IgD-negative memory B cell (primary cell): ENCODE data around the gene AARS2. TPM values are rescaled to one million over a fixed set of nuclear protein-coding genes. Genes with fewer than 3 reads are reported as not detected.
"Not testable (repeated sequence)": the region's sequence is repeated elsewhere in the genome, so short reads cannot be mapped to it uniquely, and the experiment has no call there.

Source experiments
- H3K27ac Mint-ChIP-seq, 3 donors: one replicate each; pipeline ENCODE4 v1.8.0; 2020 to 2022; ENCODE audit warnings: mild to moderate bottlenecking in 3 of 3, mixed read lengths in 3 of 3, moderate library complexity in 1 of 3
- H3K27me3 Mint-ChIP-seq: one replicate; pipeline ENCODE4 v1.8.0; 2021; ENCODE audit warnings: mixed read lengths
- H3K36me3 Mint-ChIP-seq: one replicate; pipeline ENCODE4 v1.8.0; 2020; ENCODE audit warnings: mild to moderate bottlenecking, mixed read lengths
- H3K4me1 Mint-ChIP-seq, 3 donors: one replicate each; pipeline ENCODE4 v1.8.0; 2020 to 2022; ENCODE audit warnings: mixed read lengths in 3 of 3, mild to moderate bottlenecking in 1 of 3
- H3K4me3 Mint-ChIP-seq, 4 donors: one replicate each; pipeline ENCODE4 v1.8.0; 2020 to 2022; ENCODE audit warnings: mild to moderate bottlenecking in 4 of 4, mixed read lengths in 4 of 4, moderate library complexity in 3 of 4
- H3K9me3 Mint-ChIP-seq, 3 donors: one replicate each; pipeline ENCODE4 v1.8.0; 2020 to 2021; ENCODE audit warnings: mixed read lengths in 3 of 3, mild to moderate bottlenecking in 1 of 3
- polyA plus RNA-seq: library from polyadenylated mRNA; unstranded; fragments of 300-500 nt; fragmentation: Illumina TruSeq; gene quantifications from one replicate; pipeline ENCODE4 v1.2.3, GENCODE V29; 2021

Gene AARS2
- polyA plus RNA-seq, 1 donor from 2014 or later = 10.2 TPM

DNA sequence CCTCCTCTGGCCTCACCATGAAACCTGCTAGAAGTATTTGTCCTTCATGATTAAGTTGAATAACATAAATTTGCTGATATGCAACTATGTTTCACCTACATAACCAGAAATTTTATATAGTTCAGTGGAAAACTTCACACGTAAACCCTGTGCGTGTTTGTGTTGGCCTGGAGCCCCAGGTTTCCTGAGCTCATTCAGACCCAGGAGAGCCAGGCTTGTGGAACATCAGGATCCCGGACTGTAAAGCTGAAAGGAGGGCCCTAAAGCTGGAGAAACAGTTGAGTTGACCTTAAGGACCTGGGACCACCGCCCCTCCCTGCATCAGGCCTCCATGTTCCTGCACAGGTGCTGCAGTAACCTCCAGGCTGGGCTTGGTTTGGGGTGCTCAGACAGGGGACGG is 26.2 kb upstream of the AARS2 start:
- Mint-ChIP-seq H3K4me3 (no peak overlapping the region), H3K27me3 (peaks cover 14% of the 10 kb centered on the region), H3K4me1 (peaks cover 0 to 3% (median 2%) of the 10 kb centered on the region in 3 donors), H3K27ac (no peak overlapping the region), H3K36me3 (no peaks in the 10 kb centered on the region), H3K9me3 (no peaks in the 10 kb centered on the region)

DNA sequence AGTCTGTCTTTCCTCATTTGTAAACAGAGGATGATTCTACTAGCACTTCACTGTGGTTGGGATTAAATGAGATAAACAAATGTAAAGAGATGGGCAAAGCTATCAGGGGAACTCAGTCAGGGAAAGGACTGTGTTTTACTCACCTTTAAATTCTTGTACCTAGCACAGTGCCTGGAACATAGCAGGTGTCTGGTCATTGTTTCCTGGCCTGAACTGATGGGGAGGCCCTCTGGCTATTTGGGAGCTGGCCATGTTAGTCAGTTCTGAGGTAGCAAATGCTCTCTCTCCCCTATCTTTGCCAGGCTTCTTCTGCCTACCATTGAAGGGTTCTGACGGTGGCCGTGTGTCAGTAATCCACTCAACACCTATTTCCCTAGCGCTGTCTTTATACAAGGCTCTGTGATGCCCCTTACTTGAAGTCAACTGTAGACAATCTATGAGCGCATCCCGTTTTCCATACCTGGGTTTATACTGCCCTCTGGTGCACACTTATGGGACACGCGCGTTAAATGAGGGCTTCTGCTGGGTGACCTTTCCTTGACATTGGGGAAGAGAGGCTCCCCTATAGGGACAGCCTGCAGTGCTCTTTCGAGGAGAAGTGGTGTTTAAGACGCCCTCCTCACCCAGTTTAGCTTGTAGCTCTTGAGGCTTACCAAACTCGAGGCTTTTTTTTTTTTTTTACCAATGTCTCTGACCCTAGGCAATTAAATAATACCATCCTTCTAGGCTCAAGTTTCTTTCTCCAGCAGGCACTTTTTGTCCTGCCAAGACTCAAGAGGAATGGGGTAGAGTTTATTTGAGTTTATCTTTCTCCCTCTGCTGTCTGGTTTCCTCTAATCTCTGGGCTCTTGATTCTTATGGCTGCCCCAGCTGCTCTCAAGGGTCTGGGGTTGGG is 25.3 kb upstream of the AARS2 start:
- no peaks in the 10 kb centered on the region for H3K36me3 Mint-ChIP-seq
- H3K27ac Mint-ChIP-seq = no peak overlapping the region
- H3K4me3 Mint-ChIP-seq = no peak overlapping the region
- H3K9me3 Mint-ChIP-seq = no peaks in the 10 kb centered on the region
- peaks cover 5% of the 10 kb centered on the region for H3K27me3 Mint-ChIP-seq
- peaks cover 0 to 3% (median 2%) of the 10 kb centered on the region in 3 donors for H3K4me1 Mint-ChIP-seq

DNA sequence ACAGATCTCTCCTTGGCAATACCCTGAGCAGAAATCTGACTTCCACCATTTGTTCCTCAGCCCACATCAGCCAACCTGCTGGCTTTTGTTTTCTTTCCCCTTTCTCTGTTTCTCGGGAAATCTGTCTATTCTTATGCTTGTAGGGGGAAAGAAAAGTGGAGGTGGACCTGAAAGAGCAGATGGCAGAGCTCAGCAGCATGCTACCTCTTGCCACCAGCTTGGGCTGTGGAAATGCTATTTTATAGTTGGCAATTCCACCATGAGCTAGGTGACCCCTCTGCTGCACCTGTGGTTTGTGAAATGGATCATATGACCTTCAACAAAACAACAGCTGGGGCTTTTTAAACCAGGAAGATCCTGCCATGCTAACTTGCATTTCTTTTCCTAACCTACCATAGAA is 22.5 kb upstream of the AARS2 start:
- Mint-ChIP-seq H3K4me1 (peaks cover 0 to 3% (median 0%) of the 10 kb centered on the region in 3 donors), H3K4me3 (no peak overlapping the region), H3K27ac (no peak overlapping the region), H3K27me3 (peaks cover 7% of the 10 kb centered on the region), H3K9me3 (no peaks in the 10 kb centered on the region), H3K36me3 (no peaks in the 10 kb centered on the region)

DNA sequence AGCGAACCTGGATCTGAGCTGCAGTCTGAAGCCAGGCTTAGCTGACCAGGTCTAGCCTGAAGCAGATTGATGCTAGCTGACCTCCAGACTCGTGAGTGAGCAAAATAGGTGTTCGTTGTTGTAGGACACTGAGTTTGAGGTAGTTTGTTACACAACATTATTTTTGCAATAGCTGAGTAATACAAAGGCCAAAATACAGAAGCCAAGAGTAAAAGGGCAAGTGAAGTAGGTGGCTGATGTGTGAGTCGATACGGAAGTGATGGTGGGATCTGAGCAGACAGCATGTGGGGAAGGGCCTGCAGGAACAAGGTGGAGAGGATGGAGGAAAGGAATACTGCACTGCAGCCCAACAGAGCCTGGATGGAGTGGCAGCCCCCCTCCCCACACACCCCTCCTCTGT is 20.8 kb upstream of the AARS2 start:
- peaks cover 14% of the 10 kb centered on the region for H3K27me3 Mint-ChIP-seq
- H3K36me3 Mint-ChIP-seq = no peaks in the 10 kb centered on the region
- no peak overlapping the region for H3K27ac Mint-ChIP-seq

DNA sequence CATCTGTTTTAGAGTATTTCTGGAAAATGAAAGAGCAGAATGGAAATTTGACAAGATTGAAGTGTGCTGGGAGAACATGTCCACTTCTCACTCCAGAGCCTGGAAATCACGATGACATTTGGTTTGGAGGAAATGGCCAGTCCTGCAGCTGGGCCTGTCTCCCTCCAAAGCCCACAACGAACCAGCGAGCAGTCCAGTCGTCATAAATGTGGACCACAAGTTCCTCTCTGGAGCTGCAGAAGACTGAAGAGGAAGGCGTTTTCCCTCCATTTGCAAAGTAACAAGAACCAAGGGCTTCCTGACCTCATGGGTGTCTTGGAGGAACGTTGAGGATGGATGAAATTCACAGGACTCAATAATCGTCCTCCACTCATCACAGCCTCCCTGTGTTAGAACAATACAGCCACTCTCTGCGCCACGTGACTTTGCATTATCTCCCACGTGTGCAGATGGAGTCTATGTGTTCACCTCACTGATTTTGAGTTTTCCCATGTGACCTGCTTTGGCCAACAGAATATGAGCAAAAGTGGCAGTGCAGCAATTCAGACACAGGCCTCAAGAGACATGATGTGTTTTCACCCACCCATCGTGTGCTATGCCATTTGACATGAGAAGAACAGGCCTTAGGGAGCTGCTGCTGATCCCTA is 20.2 kb upstream of the AARS2 start:
- H3K36me3 Mint-ChIP-seq = no peaks in the 10 kb centered on the region
- no peak overlapping the region for H3K4me3 Mint-ChIP-seq
- H3K27ac Mint-ChIP-seq = peak overlapping the region in 1 of 3 donors; percentile 47
- no peaks in the 10 kb centered on the region for H3K9me3 Mint-ChIP-seq
- peaks cover 14% of the 10 kb centered on the region for H3K27me3 Mint-ChIP-seq
- H3K4me1 Mint-ChIP-seq = peaks cover 0 to 2% (median 0%) of the 10 kb centered on the region in 3 donors

More for the DNA sequence above, 20.8 kb upstream of the AARS2 start:
- Mint-ChIP-seq H3K4me3 (no peak overlapping the region), H3K9me3 (no peaks in the 10 kb centered on the region), H3K4me1 (peaks cover 0 to 3% (median 0%) of the 10 kb centered on the region in 3 donors)

DNA sequence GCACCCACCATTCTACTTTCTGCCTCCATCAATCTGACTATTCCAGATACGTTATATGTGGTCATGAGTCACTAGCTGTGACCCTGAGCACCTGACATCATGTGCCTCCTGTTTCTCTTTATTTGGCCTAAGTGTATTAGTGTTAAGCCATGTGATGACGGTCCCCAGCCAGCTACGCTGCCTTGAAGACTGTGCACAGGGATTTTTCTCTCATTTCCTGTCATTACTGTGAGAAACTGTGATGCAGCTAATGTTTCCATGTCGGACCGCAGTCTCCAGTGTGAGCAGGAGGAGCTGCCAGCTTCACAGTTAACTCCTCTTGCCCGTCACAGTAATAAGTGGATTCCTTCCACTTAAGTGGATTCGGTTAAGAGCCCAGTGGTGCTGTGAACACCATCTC is 19.4 kb upstream of the AARS2 start:
- Mint-ChIP-seq H3K27me3 (peaks cover 14% of the 10 kb centered on the region), H3K4me1 (peaks cover 0 to 1% (median 0%) of the 10 kb centered on the region in 3 donors), H3K27ac (no peak overlapping the region), H3K36me3 (no peaks in the 10 kb centered on the region), H3K9me3 (no peaks in the 10 kb centered on the region), H3K4me3 (no peak overlapping the region)

DNA sequence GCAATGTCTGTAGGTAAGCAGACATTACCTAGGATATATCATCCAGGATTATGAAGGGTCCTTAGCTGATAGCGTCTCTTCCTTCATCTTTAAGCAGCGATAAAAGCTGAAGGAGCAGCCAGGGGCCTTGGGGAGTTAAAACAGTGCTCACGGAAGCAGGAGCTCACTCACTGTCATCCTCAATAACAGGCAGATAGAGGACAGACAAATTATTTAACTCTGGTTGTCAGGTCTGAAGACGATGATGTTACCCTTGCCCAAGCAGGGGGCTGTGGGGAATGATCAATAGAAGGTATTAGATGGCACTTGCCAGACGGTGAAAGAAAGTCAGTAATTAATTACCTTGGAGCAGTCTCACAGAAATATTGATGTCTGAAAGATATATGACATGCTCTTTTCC is 16.7 kb upstream of the AARS2 start:
- no peaks in the 10 kb centered on the region for H3K36me3 Mint-ChIP-seq
- no peaks in the 10 kb centered on the region for H3K4me1 Mint-ChIP-seq
- no peak overlapping the region for H3K27ac Mint-ChIP-seq
- H3K4me3 Mint-ChIP-seq = no peak overlapping the region
- peaks cover 14% of the 10 kb centered on the region for H3K27me3 Mint-ChIP-seq
- H3K9me3 Mint-ChIP-seq = no peaks in the 10 kb centered on the region

DNA sequence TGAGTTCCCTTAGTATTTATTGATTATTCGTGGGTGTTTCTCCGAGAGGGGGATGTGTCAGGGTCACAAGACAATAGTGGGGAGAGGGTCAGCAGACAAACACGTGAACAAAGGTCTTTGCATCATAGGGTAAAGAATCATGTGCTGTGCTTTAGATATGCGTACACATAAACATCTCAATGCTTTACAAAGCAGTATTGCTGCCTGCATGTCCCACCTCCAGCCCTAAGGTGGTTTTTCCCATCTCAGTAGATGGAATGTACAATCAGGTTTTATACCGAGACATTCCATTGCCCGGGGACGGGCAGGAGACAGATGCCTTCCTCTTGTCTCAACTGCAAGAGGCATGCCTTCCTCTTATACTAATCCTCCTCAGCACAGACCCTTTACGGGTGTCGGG is 15.1 kb upstream of the AARS2 start:
- not testable (repeated sequence) for H3K4me3 Mint-ChIP-seq, H3K36me3 Mint-ChIP-seq, H3K9me3 Mint-ChIP-seq, H3K27ac Mint-ChIP-seq, H3K4me1 Mint-ChIP-seq
- peaks cover 14% of the 10 kb centered on the region for H3K27me3 Mint-ChIP-seq

DNA sequence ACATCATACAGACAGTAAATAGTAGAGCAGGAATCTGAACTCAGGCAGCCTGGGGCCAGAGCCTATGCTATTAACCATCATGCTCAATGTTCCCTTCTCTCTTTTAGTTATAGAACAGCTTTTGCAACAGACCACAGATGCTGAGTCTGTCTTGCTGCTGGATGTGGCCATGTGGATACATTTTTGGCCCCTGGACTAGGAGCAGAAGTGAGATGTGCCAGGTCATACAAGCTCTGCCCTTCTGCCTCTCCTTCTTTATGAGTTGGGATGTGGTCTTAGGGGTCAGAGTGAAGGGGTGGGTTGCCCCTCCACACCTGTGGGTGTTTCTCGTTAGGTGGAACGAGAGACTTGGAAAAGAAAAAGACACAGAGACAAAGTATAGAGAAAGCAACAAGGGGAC is 14.6 kb upstream of the AARS2 start:
- Mint-ChIP-seq H3K4me3 (no peak overlapping the region), H3K27ac (no peak overlapping the region), H3K4me1 (no peaks in the 10 kb centered on the region), H3K27me3 (peaks cover 14% of the 10 kb centered on the region), H3K9me3 (no peaks in the 10 kb centered on the region), H3K36me3 (no peaks in the 10 kb centered on the region)

DNA sequence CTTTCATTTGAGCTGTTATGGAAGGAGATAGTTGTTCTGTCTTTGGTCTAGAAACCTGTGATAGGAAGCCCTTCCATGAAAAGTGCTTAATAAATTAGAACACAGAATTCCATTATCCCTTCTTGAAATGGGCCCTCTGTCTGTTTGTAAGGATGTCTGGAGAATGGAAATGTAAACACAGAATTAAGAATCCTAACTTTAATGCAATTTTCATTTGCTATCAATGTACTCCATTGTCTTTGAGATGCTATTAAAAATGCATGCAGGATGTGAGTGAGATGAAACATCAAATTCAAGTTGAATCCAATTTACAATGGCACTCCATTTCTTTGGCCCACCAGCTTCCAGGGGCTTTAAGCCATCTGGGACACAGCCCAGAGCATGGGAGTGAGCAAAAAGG is 13.9 kb upstream of the AARS2 start:
- no peaks in the 10 kb centered on the region for H3K9me3 Mint-ChIP-seq
- no peak overlapping the region for H3K27ac Mint-ChIP-seq
- H3K4me3 Mint-ChIP-seq = no peak overlapping the region

DNA sequence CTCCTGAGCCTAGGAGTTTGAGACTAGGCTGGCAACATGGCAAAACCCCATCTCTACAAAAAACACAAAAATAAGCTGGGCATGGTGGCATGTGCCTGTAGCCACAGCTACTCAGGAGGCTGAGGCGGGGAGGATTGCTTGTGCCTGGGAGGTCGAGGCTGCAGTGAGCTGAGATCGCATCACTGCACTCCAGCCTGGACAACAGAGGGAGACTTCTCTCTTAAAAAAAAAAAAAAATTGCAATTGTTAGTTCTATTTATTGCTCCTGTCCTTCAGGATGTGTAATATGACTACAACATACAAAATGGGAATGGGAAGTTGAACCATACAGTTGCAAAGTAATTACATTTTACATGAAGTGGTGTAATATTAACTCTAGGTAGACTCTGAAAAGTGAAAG is 8.1 kb upstream of the AARS2 start:
- Mint-ChIP-seq H3K27ac (no peak overlapping the region), H3K27me3 (peaks cover 24% of the 10 kb centered on the region)

More for the DNA sequence above, 13.9 kb upstream of the AARS2 start:
- no peaks in the 10 kb centered on the region for H3K36me3 Mint-ChIP-seq
- no peaks in the 10 kb centered on the region for H3K4me1 Mint-ChIP-seq
- peaks cover 10% of the 10 kb centered on the region for H3K27me3 Mint-ChIP-seq

DNA sequence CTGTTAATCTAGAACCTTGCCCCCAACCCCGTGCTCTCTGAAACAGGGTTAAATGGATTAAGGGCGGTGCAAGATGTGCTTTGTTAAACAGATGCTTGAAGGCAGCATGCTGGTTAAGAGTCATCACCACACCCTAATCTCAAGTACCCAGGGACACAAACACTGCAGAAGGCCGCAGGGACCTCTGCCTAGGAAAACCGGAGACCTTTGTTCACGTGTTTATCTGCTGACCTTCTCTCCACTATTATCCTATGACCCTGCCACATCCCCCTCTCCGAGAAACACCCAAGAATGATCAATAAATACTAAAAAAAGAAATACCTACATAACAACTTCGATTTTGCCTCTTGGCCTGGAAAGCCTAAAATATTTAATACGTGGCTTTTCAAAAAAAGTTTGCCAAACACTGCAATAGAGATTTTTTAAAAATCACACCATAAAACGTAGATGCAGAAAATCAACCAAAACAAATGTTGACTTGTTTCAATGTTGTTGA is 4.0 kb upstream of the AARS2 start:
- H3K27me3 Mint-ChIP-seq = peaks cover 24% of the 10 kb centered on the region

More for the DNA sequence above, 8.1 kb upstream of the AARS2 start:
- no peaks in the 10 kb centered on the region for H3K4me1 Mint-ChIP-seq
- H3K4me3 Mint-ChIP-seq = no peak overlapping the region
- no peaks in the 10 kb centered on the region for H3K9me3 Mint-ChIP-seq
- H3K36me3 Mint-ChIP-seq = peaks cover 2% of the 10 kb centered on the region

DNA sequence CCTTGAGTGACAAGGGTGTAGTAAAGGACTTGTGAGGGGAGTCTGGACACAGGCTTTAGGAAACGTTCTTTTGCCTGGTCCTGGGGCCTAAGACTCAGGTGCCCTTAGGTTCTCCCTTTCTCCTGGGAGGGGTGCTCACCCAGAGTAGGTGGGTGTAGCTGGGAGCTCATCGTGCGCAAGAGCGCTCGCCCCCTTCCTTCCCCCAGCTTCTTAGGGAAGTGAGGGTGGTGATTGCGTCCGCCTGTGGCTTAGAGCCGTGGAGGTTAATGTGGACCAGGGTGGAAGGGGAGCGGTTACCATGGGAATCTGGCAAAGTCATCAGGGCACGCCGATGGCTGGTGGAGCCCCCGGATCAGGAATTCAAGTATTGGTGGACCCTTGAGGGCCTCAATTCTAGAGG is 3.3 kb upstream of the AARS2 start:
- Mint-ChIP-seq H3K4me1 (peaks cover 6 to 15% (median 9%) of the 10 kb centered on the region in 3 donors), H3K9me3 (no peaks in the 10 kb centered on the region), H3K27ac (no peak overlapping the region), H3K4me3 (peak overlapping the region in 1 of 4 donors; percentile 10), H3K27me3 (peaks cover 24% of the 10 kb centered on the region), H3K36me3 (peaks cover 5% of the 10 kb centered on the region)

More for the DNA sequence above, 4.0 kb upstream of the AARS2 start:
- H3K9me3 Mint-ChIP-seq, H3K36me3 Mint-ChIP-seq, H3K27ac Mint-ChIP-seq, H3K4me3 Mint-ChIP-seq, H3K4me1 Mint-ChIP-seq: not testable (repeated sequence)

DNA sequence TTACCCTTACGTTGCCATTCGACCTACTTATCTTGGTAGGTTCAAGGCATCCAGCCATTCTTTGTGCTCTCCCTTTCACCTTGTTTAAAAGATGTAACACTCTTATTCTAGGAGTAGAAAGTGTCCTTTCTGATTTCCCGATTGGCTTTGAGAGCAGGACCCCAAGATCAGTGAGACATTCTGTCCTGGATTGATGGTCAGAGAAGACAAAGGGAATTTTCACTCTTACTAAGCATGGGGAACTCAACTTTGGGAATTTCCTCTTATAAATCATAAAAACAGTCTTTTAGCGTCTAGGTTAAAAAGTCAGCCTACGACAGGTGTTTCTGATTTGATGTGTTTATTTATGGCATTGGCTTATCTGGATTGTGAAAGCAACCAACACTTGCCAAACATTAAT is 2.8 kb upstream of the AARS2 start:
- Mint-ChIP-seq H3K9me3 (no peaks in the 10 kb centered on the region), H3K27ac (no peak overlapping the region), H3K27me3 (peaks cover 20% of the 10 kb centered on the region), H3K4me1 (peaks cover 6 to 15% (median 9%) of the 10 kb centered on the region in 3 donors), H3K4me3 (peak overlapping the region in 1 of 4 donors; percentile 10), H3K36me3 (peaks cover 6% of the 10 kb centered on the region)

DNA sequence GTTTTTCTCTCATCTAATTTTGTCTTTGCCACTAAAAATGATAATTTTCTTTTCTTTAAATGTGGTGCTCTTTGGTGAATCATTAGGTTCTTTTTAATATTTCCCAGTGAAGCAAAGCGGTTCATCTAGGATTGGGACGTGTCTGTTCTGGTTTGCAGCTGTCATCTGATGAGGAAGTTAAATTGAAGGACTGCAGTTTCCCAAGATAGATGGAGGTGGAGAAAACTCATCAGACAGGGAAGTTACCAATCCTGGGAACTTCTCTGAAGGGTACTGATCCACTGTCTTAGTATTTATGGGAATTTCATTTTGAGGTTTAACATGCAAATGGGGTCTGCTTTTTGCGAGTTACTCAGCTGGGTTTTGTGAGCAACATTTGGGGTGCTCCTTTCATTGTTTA is 2.4 kb upstream of the AARS2 start:
- Mint-ChIP-seq H3K27me3 (peaks cover 15% of the 10 kb centered on the region), H3K4me3 (peak overlapping the region in 1 of 4 donors; percentile 100), H3K36me3 (peaks cover 5% of the 10 kb centered on the region), H3K27ac (no peak overlapping the region), H3K4me1 (peaks cover 6 to 15% (median 9%) of the 10 kb centered on the region in 3 donors), H3K9me3 (no peaks in the 10 kb centered on the region)
